T-cell (primary cell): ENCODE results near the gene GABPB2. TPM values are rescaled to one million over a fixed set of nuclear protein-coding genes. Genes with fewer than 3 reads are reported as not detected.

Experiments used
- ATAC-seq, 4 experiments: fragments of 200-7000 bp in 3 of 4; fragments of 150-1000 bp in 1 of 4; cut with Tn5 transposase; replicated peaks in 1 of 4; 1 replicate in 3 of 4; 2 replicates in 1 of 4; pipeline ENCODE4 v1.10.0; 2021; ENCODE audit warnings: moderate library complexity in 3 of 4, mild to moderate bottlenecking in 2 of 4, moderate number of reproducible peaks in 1 of 4
- CTCF ChIA-PET, 2 donors: fragments of 300-600 bp; sonication (Branson Sonifier 250); formaldehyde crosslinking; loops; one replicate each; lab custom pipeline; 2022; ENCODE audit warnings: antibody characterized with exemption in 2 of 2; lab: Charles Lee
- POLR2A ChIA-PET, 2 donors: fragments of 300-600 bp; sonication (Branson Sonifier 250); formaldehyde crosslinking; loops; one replicate each; lab custom pipeline; 2022; ENCODE audit warnings: antibody characterized with exemption in 2 of 2; lab: Charles Lee
- DNase-seq, 35 experiments: peaks; one replicate each; pipeline versions ENCODE4 v3.0.0 to v3.0.0-alpha.2; 2013 to 2023
- H3K27ac ChIP-seq: one replicate; pipeline ENCODE4 v1.5.1; 2013; ENCODE audit warnings: low read length
- H3K27me3 ChIP-seq, 2 experiments: replicated peaks in 1 of 2; 1 replicate in 1 of 2; 2 replicates in 1 of 2; pipeline versions ENCODE4 v1.6.1 to v1.7.0; 2013; ENCODE audit warnings: low read length in 1 of 2, mixed read lengths in 1 of 2; ENCODE audit not compliant: control insufficient read depth in 2 of 2, insufficient read depth in 2 of 2; ENCODE audit errors: extremely low read depth in 1 of 2
- H3K36me3 ChIP-seq, 2 donors: 1 replicate in 1 of 2; 2 replicates in 1 of 2; pipeline versions ENCODE4 v1.6.1 to v1.7.0; 2013; ENCODE audit warnings: low read length in 1 of 2; ENCODE audit not compliant: control insufficient read depth in 2 of 2, insufficient read depth in 1 of 2; ENCODE audit errors: extremely low read depth in 1 of 2
- H3K4me1 ChIP-seq, 2 experiments: 1 replicate in 1 of 2; 2 replicates in 1 of 2; pipeline versions ENCODE4 v1.6.1 to v1.7.0; 2013; ENCODE audit warnings: low read length in 2 of 2, mixed read lengths in 1 of 2; ENCODE audit not compliant: insufficient read depth in 2 of 2, control insufficient read depth in 1 of 2; ENCODE audit errors: extremely low read depth in 1 of 2
- H3K4me3 ChIP-seq, 2 donors: 1 replicate in 1 of 2; 2 replicates in 1 of 2; pipeline versions ENCODE4 v1.5.1 to v1.7.0; 2013; ENCODE audit warnings: mild to moderate bottlenecking in 2 of 2, low read length in 1 of 2, moderate library complexity in 1 of 2; ENCODE audit not compliant: control insufficient read depth in 1 of 2; ENCODE audit errors: extremely low read depth in 1 of 2
- H3K9me3 ChIP-seq: 2 replicates; pipeline ENCODE4 v1.7.0; 2013
- H3K27ac Mint-ChIP-seq, 2 donors: one replicate each; pipeline ENCODE4 v1.8.0; 2020 to 2021; ENCODE audit warnings: mild to moderate bottlenecking in 2 of 2, mixed read lengths in 2 of 2
- H3K27me3 Mint-ChIP-seq, 2 donors: one replicate each; pipeline ENCODE4 v1.8.0; 2021 to 2022; ENCODE audit warnings: mixed read lengths in 2 of 2
- H3K36me3 Mint-ChIP-seq: one replicate; pipeline ENCODE4 v1.8.0; 2021; ENCODE audit warnings: mixed read lengths
- H3K4me1 Mint-ChIP-seq, 3 donors: one replicate each; pipeline ENCODE4 v1.8.0; 2020 to 2022; ENCODE audit warnings: mixed read lengths in 3 of 3, mild to moderate bottlenecking in 1 of 3
- H3K4me3 Mint-ChIP-seq, 3 donors: one replicate each; pipeline ENCODE4 v1.8.0; 2020 to 2022; ENCODE audit warnings: mild to moderate bottlenecking in 3 of 3, mixed read lengths in 3 of 3, moderate library complexity in 3 of 3
- H3K9me3 Mint-ChIP-seq, 3 donors: one replicate each; pipeline ENCODE4 v1.8.0; 2020 to 2022; ENCODE audit warnings: mixed read lengths in 3 of 3
- WGBS: methylation state at CpG from one replicate; pipeline ENCODE4 v1.1.5; 2013; ENCODE audit warnings: missing lambda C conversion rate; ENCODE audit not compliant: insufficient coverage; 5-methylcytosine and 5-hydroxymethylcytosine counted together
- total RNA-seq, 35 experiments: library from RNA in 6 of 35; stranded (reverse) in 6 of 35; fragments of 120-200 nt in 1 of 35; gene quantifications; one replicate each; pipeline versions ENCODE4 v1.2.1 to v1.2.4 and lab custom pipeline; 2013 to 2026

Gene GABPB2
- total RNA-seq, 5 donors from 2014 or later (not counting 1 experiment from before 2014, with no cell fraction given): 29.6 to 41.3 (median 32.5) TPM

- Mint-ChIP-seq H3K9me3 (no peaks in the 10 kb centered on the region), H3K4me1 (peaks cover 64 to 68% (median 66%) of the 10 kb centered on the region in 3 donors), H3K27me3 (peaks cover 0 to 3% of the 10 kb centered on the region in 2 donors), H3K36me3 (peaks cover 41% of the 10 kb centered on the region), H3K27ac (peak overlapping the region; percentile 94 to 98), H3K4me3 (peak overlapping the region; percentile 85 to 99 (median 98))
- H3K27ac ChIP-seq: no peak overlapping the region
- H3K36me3 ChIP-seq: peaks cover 7 to 46% of the 10 kb centered on the region in 2 donors
- H3K4me3 ChIP-seq: peak overlapping the region in 1 of 2 donors; percentile 99
- ChIA-PET CTCF (interaction anchor here (0.5 to 2.0 kb wide), 2 partner anchors 9 to 65 kb away, joined by 4 to 12 read pairs; no protein-coding TSS in a partner anchor), POLR2A (no interaction called here)
- peaks cover 22 to 49% of the 10 kb centered on the region in 2 experiments for H3K4me1 ChIP-seq
- no peaks in the 10 kb centered on the region for H3K27me3 ChIP-seq
- 88% methylated on average over 8 of the region's 11 CpGs for WGBS
- no peaks in the 10 kb centered on the region for H3K9me3 ChIP-seq
- no peak for ATAC-seq
- DNase-seq: no peak
Observed at GRCh38 chr1:151164732-151165280, 94.2 kb downstream of the GABPB2 start.

- Histone ChIP-seq H3K9me3 (no peaks in the 10 kb centered on the region), H3K4me1 (peaks cover 17 to 44% of the 10 kb centered on the region in 2 experiments), H3K36me3 (peaks cover 7 to 49% of the 10 kb centered on the region in 2 donors), H3K27ac (peak overlapping the region; percentile 58), H3K4me3 (peak overlapping the region; percentile 88 to 99), H3K27me3 (no peaks in the 10 kb centered on the region)
- 32% methylated on average over 8 of the region's 15 CpGs for WGBS
- peak in 1 of 4 experiments; percentile 8 for ATAC-seq
- H3K27me3 Mint-ChIP-seq: peaks cover 0 to 3% of the 10 kb centered on the region in 2 donors
- no peaks in the 10 kb centered on the region for H3K9me3 Mint-ChIP-seq
- POLR2A ChIA-PET: no interaction called here
- peaks cover 60 to 64% (median 61%) of the 10 kb centered on the region in 3 donors for H3K4me1 Mint-ChIP-seq
- CTCF ChIA-PET: interaction anchor here (0.5 to 2.0 kb wide), 2 partner anchors 10 to 65 kb away, joined by 4 to 12 read pairs; no protein-coding TSS in a partner anchor
- H3K27ac Mint-ChIP-seq: peak overlapping the region; percentile 94 to 98
- peak overlapping the region; percentile 85 to 99 (median 98) for H3K4me3 Mint-ChIP-seq
- peaks cover 44% of the 10 kb centered on the region for H3K36me3 Mint-ChIP-seq
- no peak for DNase-seq
Observed at GRCh38 chr1:151165281-151165737, 94.7 kb downstream of the GABPB2 start.

- Histone ChIP-seq H3K27me3 (no peaks in the 10 kb centered on the region), H3K36me3 (peaks cover 7 to 50% of the 10 kb centered on the region in 2 donors), H3K27ac (peak within 1 kb of the TSS; percentile 58), H3K4me1 (peaks cover 12 to 38% of the 10 kb centered on the region in 2 experiments), H3K9me3 (no peaks in the 10 kb centered on the region), H3K4me3 (peak within 1 kb of the TSS; percentile 88 to 99)
- ChIA-PET CTCF (interaction anchor here (0.5 to 2.0 kb wide), 5 partner anchors 9 to 72 kb away, joined by 3 to 12 read pairs (median 4); partner anchors contain the start of genes TNFAIP8L2 (in 1 of the 2) and VPS72 (in 1 of the 2)), POLR2A (interaction anchor here in 1 of 2 donors (1.1 kb wide), 1 partner anchor 24 kb away, joined by 5 read pairs; the partner anchor contains the start of gene VPS72)
- Mint-ChIP-seq H3K4me1 (peaks cover 54 to 58% (median 55%) of the 10 kb centered on the region in 3 donors), H3K4me3 (peak within 1 kb of the TSS; percentile 85 to 99 (median 98)), H3K9me3 (no peaks in the 10 kb centered on the region), H3K36me3 (peaks cover 46% of the 10 kb centered on the region), H3K27ac (peak within 1 kb of the TSS; percentile 94 to 98), H3K27me3 (peaks cover 0 to 3% of the 10 kb centered on the region in 2 donors)
- DNase-seq (peak; percentile 91 to 98 (median 96)), ATAC-seq (peak; percentile 95 to 98 (median 96))
- WGBS: under 1% methylated on average over 35 of the region's 38 CpGs
Observed at GRCh38 chr1:151165738-151166504, 95.4 kb downstream of the GABPB2 start, which contains the start of the genes LYSMD1 and SCNM1. Gene LYSMD1, minus strand, starts transcription at chr1:151165902. Its CDS starts 644 bp downstream, at chr1:151165258. Gene SCNM1, plus strand, starts transcription at chr1:151166144. Its CDS starts 9 bp downstream, at chr1:151166153.

- DNase-seq: no peak
- H3K27me3 Mint-ChIP-seq: peaks cover 0 to 3% of the 10 kb centered on the region in 2 donors
- WGBS: 0% methylated on average over 4 of the region's 15 CpGs
- ChIA-PET CTCF (interaction anchor here (0.5 to 2.0 kb wide), 5 partner anchors 10 to 72 kb away, joined by 3 to 12 read pairs (median 4); partner anchors contain the start of genes TNFAIP8L2 (in 1 of the 2) and VPS72 (in 1 of the 2)), POLR2A (interaction anchor here in 1 of 2 donors (1.1 kb wide), 1 partner anchor 24 kb away, joined by 5 read pairs; the partner anchor contains the start of gene VPS72)
- H3K36me3 ChIP-seq: peaks cover 7 to 53% of the 10 kb centered on the region in 2 donors
- H3K27ac Mint-ChIP-seq: peak overlapping the region; percentile 94 to 98
- H3K4me1 Mint-ChIP-seq: peaks cover 49 to 53% (median 51%) of the 10 kb centered on the region in 3 donors
- no peaks in the 10 kb centered on the region for H3K9me3 ChIP-seq
- ATAC-seq: no peak
- peaks cover 10 to 34% of the 10 kb centered on the region in 2 experiments for H3K4me1 ChIP-seq
- peak overlapping the region; percentile 88 to 99 for H3K4me3 ChIP-seq
- peak overlapping the region; percentile 53 for H3K27ac ChIP-seq
- H3K27me3 ChIP-seq: no peaks in the 10 kb centered on the region
- no peaks in the 10 kb centered on the region for H3K9me3 Mint-ChIP-seq
- peak overlapping the region; percentile 85 to 99 (median 98) for H3K4me3 Mint-ChIP-seq
- H3K36me3 Mint-ChIP-seq: peaks cover 47% of the 10 kb centered on the region
Observed at GRCh38 chr1:151166505-151166956, 96.0 kb downstream of the GABPB2 start.

- WGBS: 78% methylated on average over 1 of the region's 6 CpGs
- Mint-ChIP-seq H3K9me3 (no peaks in the 10 kb centered on the region), H3K4me3 (peak overlapping the region; percentile 85 to 99 (median 98)), H3K4me1 (peaks cover 43 to 48% (median 45%) of the 10 kb centered on the region in 3 donors), H3K27ac (peak overlapping the region; percentile 63 to 98), H3K27me3 (peaks cover 0 to 3% of the 10 kb centered on the region in 2 donors), H3K36me3 (peaks cover 41% of the 10 kb centered on the region)
- POLR2A ChIA-PET: no interaction called here
- Histone ChIP-seq H3K27me3 (no peaks in the 10 kb centered on the region), H3K36me3 (peaks cover 7 to 51% of the 10 kb centered on the region in 2 donors), H3K4me1 (peaks cover 7 to 31% of the 10 kb centered on the region in 2 experiments), H3K4me3 (no peak overlapping the region), H3K27ac (no peak overlapping the region), H3K9me3 (no peaks in the 10 kb centered on the region)
- CTCF ChIA-PET: interaction anchor here in 1 of 2 donors (1.2 kb wide), 1 partner anchor 173 kb away, joined by 3 read pairs; no protein-coding TSS in a partner anchor
- DNase-seq: no peak
- no peak for ATAC-seq
Observed at GRCh38 chr1:151167116-151167515, 96.6 kb downstream of the GABPB2 start.
